Myocyte (in vitro differentiated cells): ENCODE data around the gene EFCAB5. TPM values are rescaled to one million over a fixed set of nuclear protein-coding genes. Genes with fewer than 3 reads are reported as not detected.
A peak's percentile ranks its signal among the peaks of the same experiment; 100 is the strongest.

Source experiments
- DNase-seq: peaks from one replicate; pipeline ENCODE4 v3.0.0-alpha.2; 2012; ENCODE audit warnings: low read depth
- microRNA counts: library from miRNA; unstranded; fragments of <30 nt; microRNA quantifications from one replicate; lab custom pipeline; 2016
- microRNA-seq: library from miRNA; unstranded; fragments of <30 nt; microRNA quantifications from one replicate; pipeline ENCODE4, GENCODE V29; 2016
- total RNA-seq: library from RNA; depleted of rRNA; stranded (reverse); fragments of >200 nt; gene quantifications from 2 replicates; pipeline ENCODE4 v1.2.3, GENCODE V29; 2014

Gene EFCAB5
- total RNA-seq, 1 donor from 2014 or later: 0.70 TPM

- no peak for DNase-seq
Measured at GRCh38 chr17:30151471-30151870, 210.0 kb downstream of the EFCAB5 start.

GRCh38 chr17:30153463-30153862 is 212.0 kb downstream of the EFCAB5 start:
- peak; percentile 5 for DNase-seq

- no peak for DNase-seq
Measured at GRCh38 chr17:30155389-30155788, 214.0 kb downstream of the EFCAB5 start.

MicroRNAs encoded within 50 kb of the gene (microRNA counts, 767-probe panel; counts per million panel counts)
- microRNA hsa-miR-3184-5p (lab: Ali Mortazavi, UCI): not detected
- not detected for microRNA hsa-miR-423-3p (lab: Ali Mortazavi, UCI)
- not detected for microRNA hsa-miR-423-5p (lab: Ali Mortazavi, UCI)

Small RNAs within 50 kb of the gene (microRNA-seq; reads per million reads assigned to microRNA genes)
- gene MIR423: not detected

Other genes with a start within 250 kb of the EFCAB5 start
- gene SSH2, start 11.4 kb upstream of the EFCAB5 start, total RNA-seq: 21.5 and 26.7 TPM in 2 replicates
- 12.4 and 16.3 TPM in 2 replicates for gene NSRP1, start 175.2 kb downstream of the EFCAB5 start, total RNA-seq